SK-N-MC (cell line): Measurements from ENCODE around the gene SYNPO2.

ENCODE experiments used
- EZH2 ChIP-seq: fragments of 200-600 bp; sonication (generic); IDR thresholded peaks from one replicate; pipeline ENCODE4 v1.6.1; 2017; ENCODE audit warnings: antibody characterized with exemption
- FOXP2 ChIP-seq: optimal IDR thresholded peaks from 2 replicates; pipeline ENCODE3; 2011; ENCODE audit warnings: mild to moderate bottlenecking, moderate library complexity; ENCODE audit not compliant: insufficient read depth; ENCODE audit errors: extremely low read length, control extremely low read depth
- POLR2AphosphoS5 ChIP-seq: IDR thresholded peaks from 2 replicates; pipeline ENCODE4 v1.6.1; 2012; ENCODE audit warnings: mild to moderate bottlenecking, low read depth, low read length, borderline replicate concordance

DNA sequence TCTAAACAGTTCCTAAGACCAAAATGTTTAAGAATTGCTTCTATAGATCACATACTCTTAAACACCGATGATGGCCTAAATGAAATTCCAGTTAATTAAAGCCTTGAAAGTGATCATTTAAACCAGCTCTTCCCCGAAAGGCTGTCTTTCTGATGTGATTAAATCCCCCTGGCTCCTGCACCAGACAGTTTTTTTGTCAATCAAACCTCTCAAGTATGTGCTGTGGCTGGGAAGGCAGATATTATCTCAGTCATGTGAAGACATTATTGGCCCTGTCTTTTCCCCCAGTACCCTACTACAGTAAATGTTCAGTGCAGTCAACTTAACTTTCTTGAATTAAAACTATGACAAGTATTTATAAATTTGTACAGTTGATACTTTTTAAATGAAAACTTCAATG is 126.0 kb downstream of the SYNPO2 start:
- no peak for TF ChIP-seq POLR2AphosphoS5
- no peak for TF ChIP-seq EZH2
- TF ChIP-seq FOXP2: no peak
